Measurements from ENCODE around the gene CFAP410. TPM values are rescaled to one million over a fixed set of nuclear protein-coding genes. Genes with fewer than 3 reads are reported as not detected.
"Not testable (repeated sequence)": the region's sequence is repeated elsewhere in the genome, so short reads cannot be mapped to it uniquely, and the experiment has no call there.

CFAP410 gene
- total and polyA plus RNA-seq, 11 donors = 10.4 to 31.6 (median 16.4) TPM

DNA sequence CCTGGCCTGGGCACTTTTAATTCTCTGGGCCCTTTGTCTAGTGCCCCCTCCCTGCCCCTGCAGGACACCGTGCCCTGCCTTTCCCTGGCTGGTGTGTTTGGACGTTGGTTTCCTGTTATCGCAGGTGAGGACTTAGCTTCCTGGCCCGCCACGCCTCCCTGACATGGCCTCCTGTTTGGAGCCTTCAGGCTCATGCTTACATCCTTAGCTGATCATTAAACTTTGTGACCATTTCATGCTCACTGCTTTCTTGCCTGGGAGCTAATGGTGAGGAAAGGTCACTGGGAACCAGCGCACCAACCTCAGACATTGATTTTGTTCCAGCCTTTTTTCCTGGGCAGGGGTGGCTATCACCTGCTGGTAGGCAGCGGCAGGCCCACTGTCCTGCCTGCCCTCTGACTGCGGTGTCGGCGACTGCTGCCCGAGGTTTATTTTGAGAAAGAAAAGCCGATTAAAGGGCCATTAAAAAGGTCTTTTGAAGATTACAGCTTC lies 35.7 kb downstream of the CFAP410 start:
- Histone ChIP-seq H3K9me3 (no peaks in the 10 kb centered on the region), H3K27me3 (no peaks in the 10 kb centered on the region), H3K27ac (peak overlapping the region in 6 of 12 donors; percentile 2 to 61 (median 22)), H3K36me3 (peaks cover 0 to 28% (median 6%) of the 10 kb centered on the region in 9 donors), H3K4me1 (peaks cover 0 to 68% (median 48%) of the 10 kb centered on the region in 12 donors), H3K4me3 (no peak overlapping the region)
- ATAC-seq (no peak), DNase-seq (no peak)
- intact Hi-C loops (cut with DNase I) = loop anchor here in 4 of 10 donors (2.0 to 10.0 kb wide), 5 partner anchors 33 to 509 kb away; no protein-coding TSS in a partner anchor
- TF ChIP-seq POLR2A (IDR thresholded peaks at IDR 0.05) = no peak
- TF ChIP-seq, protein P1, sequence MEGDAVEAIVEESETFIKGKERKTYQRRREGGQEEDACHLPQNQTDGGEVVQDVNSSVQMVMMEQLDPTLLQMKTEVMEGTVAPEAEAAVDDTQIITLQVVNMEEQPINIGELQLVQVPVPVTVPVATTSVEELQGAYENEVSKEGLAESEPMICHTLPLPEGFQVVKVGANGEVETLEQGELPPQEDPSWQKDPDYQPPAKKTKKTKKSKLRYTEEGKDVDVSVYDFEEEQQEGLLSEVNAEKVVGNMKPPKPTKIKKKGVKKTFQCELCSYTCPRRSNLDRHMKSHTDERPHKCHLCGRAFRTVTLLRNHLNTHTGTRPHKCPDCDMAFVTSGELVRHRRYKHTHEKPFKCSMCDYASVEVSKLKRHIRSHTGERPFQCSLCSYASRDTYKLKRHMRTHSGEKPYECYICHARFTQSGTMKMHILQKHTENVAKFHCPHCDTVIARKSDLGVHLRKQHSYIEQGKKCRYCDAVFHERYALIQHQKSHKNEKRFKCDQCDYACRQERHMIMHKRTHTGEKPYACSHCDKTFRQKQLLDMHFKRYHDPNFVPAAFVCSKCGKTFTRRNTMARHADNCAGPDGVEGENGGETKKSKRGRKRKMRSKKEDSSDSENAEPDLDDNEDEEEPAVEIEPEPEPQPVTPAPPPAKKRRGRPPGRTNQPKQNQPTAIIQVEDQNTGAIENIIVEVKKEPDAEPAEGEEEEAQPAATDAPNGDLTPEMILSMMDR (IDR thresholded peaks at IDR 0.05) = peak in 1 of 12 donors; percentile 6
- WGBS, 4 donors = 70 to 80% (median 72%) methylated on average over 12 of the region's 12 CpGs

GRCh38 chr21:44302573-44303401 lies 36.4 kb downstream of the CFAP410 start:
- intact Hi-C loops (cut with DNase I) = loop anchor here in 4 of 10 donors (2.0 to 10.0 kb wide), 5 partner anchors 34 to 508 kb away; no protein-coding TSS in a partner anchor
- Histone ChIP-seq H3K4me1 (peaks cover 0 to 69% (median 51%) of the 10 kb centered on the region in 12 donors), H3K36me3 (peaks cover 0 to 22% (median 3%) of the 10 kb centered on the region in 9 donors), H3K27ac (peak overlapping the region in 1 of 12 donors; percentile 13)
- DNase-seq, ATAC-seq, H3K9me3 ChIP-seq, H3K27me3 ChIP-seq, H3K4me3 ChIP-seq: not testable (repeated sequence)
- 84 to 88% (median 88%) methylated on average over 23 of the region's 23 CpGs for WGBS, 4 donors

DNA sequence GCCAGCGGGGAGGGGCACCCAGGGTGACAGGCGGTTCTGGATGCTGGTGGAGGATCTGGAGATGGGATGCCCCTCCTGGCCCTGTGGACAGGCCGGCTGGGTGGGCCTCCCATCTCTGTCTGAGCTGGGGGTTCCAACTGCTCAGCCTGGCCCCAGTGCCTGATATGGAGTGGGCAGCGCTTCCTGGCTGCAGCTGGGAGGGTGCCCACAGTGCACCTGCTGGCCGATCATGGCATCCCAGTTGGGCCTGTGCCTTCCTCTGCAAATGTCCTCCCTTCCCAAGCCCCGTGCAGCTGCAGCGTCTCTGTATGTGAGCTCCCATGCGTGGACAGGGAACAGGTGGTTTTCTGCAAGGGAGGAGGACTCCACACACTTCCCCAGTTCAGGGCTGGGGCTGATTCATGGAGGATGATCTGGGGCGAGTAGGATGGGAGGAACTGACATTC lies 37.2 kb downstream of the CFAP410 start:
- peaks cover 6 to 77% (median 56%) of the 10 kb centered on the region in 12 donors for H3K4me1 ChIP-seq
- H3K4me3 ChIP-seq = peak overlapping the region in 1 of 12 donors; percentile 83
- H3K36me3 ChIP-seq = peaks cover 0 to 14% (median under 1%) of the 10 kb centered on the region in 9 donors
- intact Hi-C loops (cut with DNase I) = loop anchor here in 4 of 10 donors (2.0 to 10.0 kb wide), 5 partner anchors 35 to 507 kb away; no protein-coding TSS in a partner anchor
- H3K27me3 ChIP-seq = no peaks in the 10 kb centered on the region
- DNase-seq = no peak
- ATAC-seq = no peak
- TF ChIP-seq, protein P1 (IDR thresholded peaks at IDR 0.05) = no peak
- no peak for TF ChIP-seq POLR2A (IDR thresholded peaks at IDR 0.05)
- 47 to 78% (median 72%) methylated on average over 6 to 9 of the region's 9 CpGs for WGBS, 4 donors
- H3K27ac ChIP-seq = no peak overlapping the region
- H3K9me3 ChIP-seq = no peaks in the 10 kb centered on the region

DNA sequence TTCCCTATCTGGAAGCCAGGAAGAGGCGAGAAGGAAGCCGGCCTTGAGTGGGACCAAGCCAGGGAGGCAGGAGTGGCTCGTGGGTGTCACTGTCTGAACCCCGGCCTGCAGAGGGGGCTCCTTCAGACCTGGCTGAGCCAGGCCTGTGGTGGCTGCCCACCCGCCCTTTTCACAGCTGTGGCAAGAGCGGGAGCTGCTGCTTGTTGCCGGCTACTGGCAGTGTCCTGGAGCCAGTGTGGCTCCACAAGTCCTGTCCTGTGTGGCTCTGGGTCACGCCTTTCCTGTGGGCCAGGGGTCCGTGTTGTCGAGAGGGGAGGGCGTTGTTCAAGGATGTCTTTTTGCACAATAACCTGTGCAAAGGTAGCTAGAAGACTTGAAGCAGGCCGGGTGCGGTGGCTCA lies 38.0 kb downstream of the CFAP410 start:
- intact Hi-C loops (cut with DNase I) = loop anchor here in 3 of 10 donors (10.0 kb wide), 4 partner anchors 246 to 506 kb away; no protein-coding TSS in a partner anchor
- Histone ChIP-seq H3K27ac (peak overlapping the region in 10 of 12 donors; percentile 84 to 97 (median 92)), H3K4me1 (peaks cover 6 to 73% (median 56%) of the 10 kb centered on the region in 12 donors)

More for the DNA sequence above, 38.0 kb downstream of the CFAP410 start:
- ATAC-seq = no peak
- Histone ChIP-seq H3K27me3 (no peaks in the 10 kb centered on the region), H3K4me3 (peak overlapping the region; percentile 61 to 96 (median 83)), H3K36me3 (peaks cover 0 to 5% (median 0%) of the 10 kb centered on the region in 9 donors), H3K9me3 (no peaks in the 10 kb centered on the region)
- WGBS, 4 donors = 66 to 74% (median 72%) methylated on average over 12 to 13 of the region's 13 CpGs
- DNase-seq = no peak
- no peak for TF ChIP-seq POLR2A (IDR thresholded peaks at IDR 0.05)
- TF ChIP-seq, protein P1 (IDR thresholded peaks at IDR 0.05) = no peak

Data from heart left ventricle (tissue), 16 donors.